ENCODE results near the gene PTPRN. TPM values are rescaled to one million over a fixed set of nuclear protein-coding genes. Genes with fewer than 3 reads are reported as not detected.

The PTPRN gene
- total and polyA plus RNA-seq, 9 of the 15 experiments (the other 6 are each of a cell fraction or from before 2014, with no cell fraction given): 0.15 to 2.4 (median 0.43) TPM; not detected in 1

- H3K9me3 ChIP-seq (replicated peaks; ENCODE audit: control insufficient read depth, insufficient read depth, low read depth, low read length): no peaks in the 10 kb centered on the region
- FAIRE-seq: no peak
- no peak for DNase-seq (ENCODE audit: extremely low read depth in 1 of 4, low spot score in 3 of 4)
Observed at GRCh38 chr2:219323434-219323833, 14.2 kb upstream of the PTPRN start.

More at GRCh38 chr2:219323434-219323833, 14.2 kb upstream of the PTPRN start:
- peaks cover 0 to 4% of the 10 kb centered on the region in 2 experiments; a peak in 2 of 5 replicates for H3K27me3 ChIP-seq (ENCODE audit: control insufficient read depth in 2 of 2, insufficient read depth in 2 of 2, low read length in 2 of 2)
- H3K4me2 ChIP-seq (ENCODE audit: insufficient read depth, low read length): no peak overlapping the region
- no peak overlapping the region for H3K9ac ChIP-seq (ENCODE audit: insufficient read depth in 1 of 2, low read depth in 2 of 2, low read length in 2 of 2)
- POLR2A ChIA-PET: no interaction called here
- no TSS peak for BruUV-seq (replicated peaks)
- no peaks in the 10 kb centered on the region for H3K9me1 ChIP-seq (ENCODE audit: control insufficient read depth, insufficient read depth, low read length)
- TF ChIP-seq NCOA1 (IDR thresholded peaks at IDR 0.05; ENCODE audit: low read depth) (no peak), POU5F1 (IDR thresholded peaks at IDR 0.05; ENCODE audit: borderline replicate concordance, low read depth, low read length, partially characterized antibody) (no peak), PCBP1 (IDR thresholded peaks at IDR 0.05; ENCODE audit: low read depth, low read length, poor library complexity, severe bottlenecking) (no peak), RUNX1 (IDR thresholded peaks at IDR 0.05; ENCODE audit: low read depth) (no peak), FOXA3 (CRISPR knock-in tag; conservative IDR thresholded peaks at IDR 0.05 in 1 of 2, IDR thresholded peaks at IDR 0.05 in 1 of 2) (no peak), MCM2 (IDR thresholded peaks at IDR 0.05; ENCODE audit: low read depth) (no peak), ZNF717 (CRISPR knock-in tag; IDR thresholded peaks at IDR 0.05) (no peak)
- TF ChIP-seq, protein P1, sequence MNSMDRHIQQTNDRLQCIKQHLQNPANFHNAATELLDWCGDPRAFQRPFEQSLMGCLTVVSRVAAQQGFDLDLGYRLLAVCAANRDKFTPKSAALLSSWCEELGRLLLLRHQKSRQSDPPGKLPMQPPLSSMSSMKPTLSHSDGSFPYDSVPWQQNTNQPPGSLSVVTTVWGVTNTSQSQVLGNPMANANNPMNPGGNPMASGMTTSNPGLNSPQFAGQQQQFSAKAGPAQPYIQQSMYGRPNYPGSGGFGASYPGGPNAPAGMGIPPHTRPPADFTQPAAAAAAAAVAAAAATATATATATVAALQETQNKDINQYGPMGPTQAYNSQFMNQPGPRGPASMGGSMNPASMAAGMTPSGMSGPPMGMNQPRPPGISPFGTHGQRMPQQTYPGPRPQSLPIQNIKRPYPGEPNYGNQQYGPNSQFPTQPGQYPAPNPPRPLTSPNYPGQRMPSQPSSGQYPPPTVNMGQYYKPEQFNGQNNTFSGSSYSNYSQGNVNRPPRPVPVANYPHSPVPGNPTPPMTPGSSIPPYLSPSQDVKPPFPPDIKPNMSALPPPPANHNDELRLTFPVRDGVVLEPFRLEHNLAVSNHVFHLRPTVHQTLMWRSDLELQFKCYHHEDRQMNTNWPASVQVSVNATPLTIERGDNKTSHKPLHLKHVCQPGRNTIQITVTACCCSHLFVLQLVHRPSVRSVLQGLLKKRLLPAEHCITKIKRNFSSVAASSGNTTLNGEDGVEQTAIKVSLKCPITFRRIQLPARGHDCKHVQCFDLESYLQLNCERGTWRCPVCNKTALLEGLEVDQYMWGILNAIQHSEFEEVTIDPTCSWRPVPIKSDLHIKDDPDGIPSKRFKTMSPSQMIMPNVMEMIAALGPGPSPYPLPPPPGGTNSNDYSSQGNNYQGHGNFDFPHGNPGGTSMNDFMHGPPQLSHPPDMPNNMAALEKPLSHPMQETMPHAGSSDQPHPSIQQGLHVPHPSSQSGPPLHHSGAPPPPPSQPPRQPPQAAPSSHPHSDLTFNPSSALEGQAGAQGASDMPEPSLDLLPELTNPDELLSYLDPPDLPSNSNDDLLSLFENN (IDR thresholded peaks at IDR 0.05; ENCODE audit: low read depth in 2 of 2, low read length in 2 of 2): no peak
- intact Hi-C loops (cut with micrococcal nuclease): no loop called here
- H3K4me1 ChIP-seq (replicated peaks in 1 of 2; ENCODE audit: control insufficient read depth in 2 of 2, insufficient read depth in 2 of 2, low read length in 2 of 2): no peaks in the 10 kb centered on the region
- no peak overlapping the region for H3K27ac ChIP-seq (ENCODE audit: extremely low read depth, low read depth, low read length)
- H4K20me1 ChIP-seq (replicated peaks; ENCODE audit: control insufficient read depth, insufficient read depth, low read length): no peaks in the 10 kb centered on the region
- no peaks in the 10 kb centered on the region for H3K79me2 ChIP-seq (ENCODE audit: control insufficient read depth, insufficient read depth, low read length)
- H3K36me3 ChIP-seq (ENCODE audit: control insufficient read depth, insufficient read depth, low read length): no peaks in the 10 kb centered on the region
- CTCF ChIA-PET (ENCODE audit: low intra/inter-chr PET ratio): no interaction called here
- ATAC-seq: no peak
- no peak overlapping the region for H3K4me3 ChIP-seq
- 3% methylated on average over 4 of the region's 4 CpGs for WGBS (ENCODE audit: insufficient coverage, low coverage, missing lambda C conversion rate)
- no peak overlapping the region for H2AFZ ChIP-seq (ENCODE audit: low read depth, low read length)
- in situ Hi-C loops (cut with MboI): no loop called here
